Activated CD4-positive, alpha-beta T cell treated with anti-CD3 and anti-CD28 coated beads, Interleukin-10, Interleukin-2, amounts not matched to agents 100 ng/mL and 50 ng/mL, durations not matched to agents 16 hours and 8 hours (primary cell): ENCODE data around the gene SKAP1.
"Not testable (repeated sequence)": the region's sequence is repeated elsewhere in the genome, so short reads cannot be mapped to it uniquely, and the experiment has no call there.

Experiments used
- DNase-seq: peaks from one replicate; pipeline ENCODE4 v3.0.0-alpha.2; 2020

Gene SKAP1

DNA sequence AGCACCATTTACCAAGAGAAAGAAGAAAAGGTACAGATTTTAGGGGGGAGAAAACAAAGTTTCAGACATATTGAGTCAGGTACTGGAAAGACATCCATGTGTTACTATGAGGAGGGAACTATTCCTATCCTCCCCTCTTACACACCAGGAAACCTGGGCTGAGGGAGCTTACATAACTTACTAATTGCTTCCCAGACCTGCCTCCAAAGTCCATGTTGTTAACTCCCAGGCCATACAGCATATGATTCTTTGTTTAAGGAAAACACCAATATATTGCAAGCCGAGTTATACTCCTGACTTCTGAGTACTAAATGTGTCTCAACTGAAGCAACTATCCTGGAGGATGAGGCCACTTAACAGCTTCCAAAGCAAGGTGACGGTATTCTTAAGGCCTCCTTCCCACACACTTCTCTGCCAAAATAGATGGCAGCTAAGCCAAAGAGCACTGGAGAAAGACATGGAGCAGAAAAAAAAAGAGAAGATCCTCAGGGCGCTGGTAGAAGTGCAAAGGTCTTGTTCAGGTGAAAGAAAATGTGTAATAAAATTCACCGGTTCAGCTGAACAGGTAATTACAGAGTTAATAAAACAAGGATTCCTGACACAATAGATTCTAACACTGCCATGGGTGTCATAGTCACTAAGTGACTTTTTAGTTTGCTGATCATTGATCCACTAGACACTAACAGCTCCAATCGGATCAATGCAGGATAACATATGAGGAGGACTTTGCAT lies 151.1 kb downstream of the SKAP1 start:
- DNase-seq: no peak

- no peak for DNase-seq
Observed at GRCh38 chr17:48276776-48277175, 153.2 kb downstream of the SKAP1 start.

GRCh38 chr17:48270899-48271298 lies 159.1 kb downstream of the SKAP1 start:
- no peak for DNase-seq

DNA sequence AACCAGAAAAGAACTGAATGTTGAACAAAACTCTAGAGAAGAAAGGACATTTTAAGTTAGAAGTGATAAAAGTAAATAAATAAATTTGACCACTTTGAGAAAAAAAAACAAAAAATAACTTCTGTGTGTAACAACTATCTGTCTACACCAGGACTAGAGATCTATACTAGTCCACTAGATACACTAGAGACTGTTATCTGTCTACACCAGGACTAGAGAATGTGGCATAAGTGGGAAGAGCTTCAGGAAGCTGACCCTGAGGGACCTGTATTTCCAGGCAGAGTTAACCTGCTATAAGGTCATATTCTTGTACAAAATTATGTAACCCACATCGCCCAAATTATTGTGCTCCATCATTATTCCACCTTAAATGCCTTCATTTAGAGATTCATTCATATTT lies 160.8 kb downstream of the SKAP1 start:
- DNase-seq: no peak

- DNase-seq: no peak
Observed at GRCh38 chr17:48263731-48264035, 166.3 kb downstream of the SKAP1 start.

DNA sequence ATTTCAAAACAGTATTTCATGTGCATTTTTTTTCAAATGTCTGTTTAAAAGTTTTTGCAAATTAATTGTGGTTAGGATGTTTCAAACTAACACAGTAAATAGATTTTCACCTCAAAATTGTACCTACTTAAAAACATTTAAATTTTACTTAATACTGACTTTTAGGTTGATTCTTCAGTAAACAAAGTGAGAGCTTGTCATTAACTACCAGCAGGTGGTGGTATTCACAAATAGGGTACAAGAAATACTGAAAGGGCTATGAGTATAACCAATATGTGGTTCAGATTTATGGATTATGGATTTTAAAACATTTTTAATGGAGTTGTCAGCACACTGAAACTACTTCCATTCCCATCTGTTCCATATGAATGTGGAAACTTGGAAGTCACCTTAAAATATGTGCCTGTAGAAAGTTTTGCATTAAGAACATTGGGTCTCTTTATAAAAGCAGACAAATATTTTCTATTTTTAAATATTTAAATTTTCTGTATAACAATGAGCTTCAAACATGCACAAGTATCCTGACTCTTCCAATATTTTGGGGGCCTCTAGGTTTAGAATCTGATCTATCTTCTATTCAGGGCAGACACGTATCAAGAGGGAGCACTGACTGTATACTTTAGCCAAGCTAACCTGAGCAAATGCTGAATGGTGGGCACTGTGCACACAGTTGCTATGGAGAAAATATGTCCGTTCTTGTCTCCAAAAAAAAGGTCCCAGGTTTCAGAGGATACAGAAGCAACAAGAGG lies 166.9 kb downstream of the SKAP1 start:
- DNase-seq: peak; percentile 22

DNA sequence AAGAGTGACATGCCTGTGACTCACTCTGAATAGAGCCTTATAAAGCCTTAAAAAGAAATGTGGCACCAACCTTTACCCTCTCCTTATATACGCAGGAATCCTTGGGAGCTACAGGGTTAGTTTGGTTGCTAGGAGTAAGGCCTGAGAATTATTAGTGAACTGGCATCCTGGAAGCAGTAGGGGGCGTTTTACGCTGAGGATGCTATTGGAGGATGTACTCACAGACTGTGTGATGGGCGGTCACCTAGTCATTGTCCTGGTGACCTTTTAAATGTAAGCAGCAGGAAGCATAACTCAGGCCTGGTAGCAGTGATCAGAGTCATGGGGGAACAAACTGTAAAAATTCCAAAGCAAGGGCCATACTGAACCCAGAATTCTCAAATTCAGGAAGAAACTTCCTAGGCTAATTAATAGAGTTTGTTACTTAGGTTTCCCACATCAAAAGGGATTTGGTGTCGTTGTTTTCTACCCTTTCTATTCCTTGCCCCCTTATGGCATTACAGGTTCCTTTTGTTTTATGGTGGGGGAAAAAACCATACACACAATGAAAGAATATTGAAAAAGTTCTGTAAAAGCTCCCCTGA lies 168.6 kb downstream of the SKAP1 start:
- peak; percentile 30 for DNase-seq

GRCh38 chr17:48259694-48260291 lies 170.2 kb downstream of the SKAP1 start:
- DNase-seq: no peak

GRCh38 chr17:48258331-48258730 lies 171.7 kb downstream of the SKAP1 start:
- DNase-seq: no peak

DNA sequence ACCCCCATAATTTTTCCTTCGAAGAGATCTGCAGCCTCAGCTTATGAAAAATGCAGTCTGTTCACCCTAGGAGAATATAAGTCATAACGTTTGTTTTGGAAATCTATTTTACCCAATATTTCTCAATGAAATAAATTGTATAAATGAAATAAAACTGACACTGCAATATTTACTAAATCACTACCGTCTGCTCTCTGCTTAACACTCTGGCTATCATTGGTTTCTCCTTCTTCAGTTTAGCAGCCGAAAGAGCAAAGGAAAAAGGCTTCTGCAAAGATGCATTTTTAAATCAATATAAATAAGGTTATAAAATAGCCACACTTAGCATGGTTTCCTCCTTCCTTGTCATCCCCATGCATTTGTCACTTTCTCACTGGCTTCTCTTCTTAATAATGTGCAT lies 174.3 kb downstream of the SKAP1 start:
- DNase-seq: no peak

- no peak for DNase-seq
Observed at GRCh38 chr17:48254896-48255295, 175.1 kb downstream of the SKAP1 start.

- no peak for DNase-seq
Observed at GRCh38 chr17:48253975-48254374, 176.0 kb downstream of the SKAP1 start.

GRCh38 chr17:48251950-48252349 lies 178.1 kb downstream of the SKAP1 start:
- DNase-seq: no peak

DNA sequence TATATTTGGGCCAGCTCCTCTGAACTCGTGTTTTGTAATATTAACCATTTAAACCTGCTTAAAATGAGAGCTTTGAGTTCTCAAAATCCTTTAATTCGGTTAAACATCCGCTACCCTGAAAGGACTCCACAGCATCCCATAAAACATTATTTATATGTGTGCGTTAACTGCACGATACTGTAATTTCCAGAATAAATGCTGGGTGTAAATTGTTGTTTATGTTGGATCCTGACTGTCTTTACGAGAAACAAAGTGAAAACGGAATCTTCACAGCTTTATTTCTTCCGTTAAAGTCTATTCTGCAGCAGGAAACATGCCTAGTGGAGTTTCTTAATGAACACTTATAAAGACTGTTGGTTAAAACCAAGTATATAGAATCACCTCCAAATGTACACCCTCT lies 179.1 kb downstream of the SKAP1 start:
- DNase-seq: no peak

DNA sequence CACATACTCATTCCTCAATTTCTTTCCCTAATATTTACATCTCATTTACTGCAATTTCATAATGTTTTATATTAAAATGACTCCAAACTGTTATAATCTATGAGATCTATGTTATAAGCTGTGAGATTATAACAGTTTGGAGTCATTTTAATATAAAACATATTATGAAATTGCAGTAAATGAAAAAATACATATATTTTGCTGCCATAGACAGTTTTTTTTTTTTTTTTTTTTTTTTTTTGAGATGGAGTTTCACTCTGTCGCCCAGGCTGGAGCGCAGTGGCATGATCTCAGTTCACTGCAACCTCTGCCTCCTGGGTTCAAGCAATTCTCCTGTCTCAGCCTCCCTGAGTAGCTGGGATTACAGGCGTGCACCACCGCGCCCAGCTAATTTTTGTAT lies 180.0 kb downstream of the SKAP1 start:
- not testable (repeated sequence) for DNase-seq

DNA sequence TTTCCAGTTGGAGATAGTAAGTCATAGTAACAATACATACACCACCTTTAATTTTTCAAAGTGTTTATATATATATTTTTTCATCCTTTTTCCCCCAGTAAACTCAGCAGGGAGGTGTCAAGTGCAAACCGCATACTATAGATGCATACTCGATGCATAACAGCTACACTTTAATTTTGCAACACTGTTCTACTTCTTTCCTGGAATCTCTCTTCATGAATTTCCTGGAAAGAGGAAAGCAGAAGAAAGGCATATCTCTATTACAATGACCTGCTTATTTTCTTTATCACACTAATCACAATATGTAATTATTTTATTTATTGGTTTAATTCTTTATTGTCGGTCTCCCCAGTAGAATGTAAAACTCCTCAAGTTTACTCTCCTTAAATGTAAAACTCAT lies 182.4 kb downstream of the SKAP1 start:
- no peak for DNase-seq

DNA sequence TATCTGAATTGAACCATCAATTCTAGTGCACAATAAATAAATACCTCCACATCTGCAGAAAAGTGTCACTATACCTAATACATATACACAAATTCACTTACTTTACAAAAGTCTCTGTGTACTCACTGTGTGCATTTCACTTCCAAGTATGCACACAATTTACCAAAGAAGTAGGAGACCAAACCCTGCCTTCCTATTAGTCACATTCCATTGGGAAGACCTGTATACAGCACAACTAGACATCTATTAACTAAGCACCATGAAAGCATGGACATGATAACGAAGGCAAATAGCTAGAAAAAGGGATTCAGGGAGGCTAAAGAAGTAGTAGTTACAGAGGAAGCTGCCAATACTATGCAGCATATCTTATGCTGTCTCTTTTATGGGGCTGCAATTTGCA lies 183.0 kb downstream of the SKAP1 start:
- no peak for DNase-seq

GRCh38 chr17:48246612-48247011 lies 183.4 kb downstream of the SKAP1 start:
- DNase-seq: no peak

DNA sequence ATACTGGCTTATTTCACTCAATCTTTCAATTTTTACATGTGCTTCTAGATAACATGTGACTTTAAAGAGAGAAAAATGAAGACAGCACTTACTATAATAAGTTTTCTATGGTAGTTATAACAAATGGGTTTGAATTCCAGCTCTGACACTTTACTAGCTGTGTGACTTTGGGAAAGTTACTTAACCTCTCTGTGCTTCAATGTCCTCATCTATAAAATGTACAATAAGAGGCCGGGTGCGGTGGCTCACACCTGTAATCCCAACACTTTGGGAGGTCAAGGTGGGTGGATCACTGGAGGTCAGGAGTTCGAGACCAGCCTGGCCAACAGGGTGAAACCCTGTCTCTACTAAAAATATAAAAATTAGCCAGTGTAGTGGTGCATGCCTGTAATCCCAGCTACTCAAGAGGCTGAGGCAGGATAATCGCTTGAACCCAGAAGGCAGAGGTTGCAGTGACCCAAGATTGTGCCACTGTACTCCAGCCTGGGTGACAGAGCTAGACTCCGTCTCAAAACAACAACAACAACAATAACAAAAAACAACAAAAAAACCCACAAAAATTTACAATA lies 184.5 kb downstream of the SKAP1 start:
- not testable (repeated sequence) for DNase-seq

GRCh38 chr17:48244814-48245213 lies 185.2 kb downstream of the SKAP1 start:
- DNase-seq: no peak

- no peak for DNase-seq
Observed at GRCh38 chr17:48244121-48244711, 185.8 kb downstream of the SKAP1 start.

DNA sequence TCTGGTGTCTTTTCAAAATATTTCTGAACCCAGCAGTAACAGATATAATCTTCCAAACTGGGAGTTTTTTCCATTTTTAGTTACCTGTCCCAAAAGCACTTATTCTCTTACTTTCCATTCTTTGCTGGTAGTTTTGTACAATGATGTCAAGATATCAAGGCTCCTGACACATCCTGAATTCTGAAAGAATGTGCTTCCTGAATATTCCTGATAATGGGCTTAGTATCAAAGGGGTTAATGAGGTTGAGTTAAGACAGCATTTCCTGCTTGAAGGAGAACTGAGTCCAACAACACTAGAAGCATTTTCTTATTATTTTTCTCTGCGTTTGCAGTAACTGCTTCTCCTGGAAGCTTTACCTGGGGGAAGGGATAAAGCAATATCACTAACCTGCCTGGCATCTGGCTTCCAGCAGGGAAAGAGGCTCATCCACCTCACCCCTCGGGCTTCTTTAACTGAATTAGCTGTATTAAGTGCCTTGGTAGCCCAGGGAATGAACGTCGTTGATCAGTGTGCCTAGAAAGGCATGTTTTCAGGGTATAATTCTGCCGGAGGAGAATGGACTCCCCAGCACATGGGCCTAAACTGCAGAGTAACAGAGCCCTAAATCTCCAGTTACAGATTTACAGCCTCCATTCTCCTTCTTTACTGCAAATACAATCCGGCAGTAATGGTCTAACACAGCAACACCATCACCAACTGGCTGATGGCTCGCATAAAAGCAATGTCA lies 188.1 kb downstream of the SKAP1 start:
- DNase-seq: no peak
